ENCODE measurements around the gene OR6K2. TPM values are rescaled to one million over a fixed set of nuclear protein-coding genes. Genes with fewer than 3 reads are reported as not detected.

OR6K2 gene
- total RNA-seq, 1 donor = not detected

- peak in 2 of 3 donors; percentile 54 to 74 for DNase-seq (ENCODE audit: low read depth in 2 of 3, low spot score in 2 of 3)
Observed at GRCh38 chr1:158686111-158687009, 14.1 kb downstream of the OR6K2 start, which contains the start of gene SPTA1. TSS of gene SPTA1 (minus strand) at chr1:158686715. CDS start at chr1:158686517, 198 bp downstream.

GRCh38 chr1:158685085-158685484 is 15.4 kb downstream of the OR6K2 start:
- DNase-seq (ENCODE audit: low read depth in 2 of 3, low spot score in 2 of 3) = no peak

GRCh38 chr1:158681606-158682005 is 18.8 kb downstream of the OR6K2 start:
- no peak for DNase-seq (ENCODE audit: low read depth in 2 of 3, low spot score in 2 of 3)

GRCh38 chr1:158679289-158679688 is 21.2 kb downstream of the OR6K2 start:
- DNase-seq (ENCODE audit: low read depth in 2 of 3, low spot score in 2 of 3) = no peak

GRCh38 chr1:158675563-158676323 is 24.7 kb downstream of the OR6K2 start:
- DNase-seq (ENCODE audit: low read depth in 2 of 3, low spot score in 2 of 3) = peak in 1 of 3 donors; percentile 49

- no peak for DNase-seq (ENCODE audit: low read depth in 2 of 3, low spot score in 2 of 3)
Observed at GRCh38 chr1:158674302-158674701, 26.1 kb downstream of the OR6K2 start.

GRCh38 chr1:158666037-158666436 is 34.4 kb downstream of the OR6K2 start:
- DNase-seq (ENCODE audit: low read depth in 2 of 3, low spot score in 2 of 3) = no peak

GRCh38 chr1:158654571-158654970 is 45.9 kb downstream of the OR6K2 start:
- peak in 2 of 3 donors; percentile 68 to 76 for DNase-seq (ENCODE audit: low read depth in 2 of 3, low spot score in 2 of 3)

- DNase-seq (ENCODE audit: low read depth in 2 of 3, low spot score in 2 of 3) = peak in 1 of 3 donors; percentile 52
Observed at GRCh38 chr1:158654086-158654485, 46.4 kb downstream of the OR6K2 start.

GRCh38 chr1:158652721-158653334 is 47.6 kb downstream of the OR6K2 start:
- DNase-seq (ENCODE audit: low read depth in 2 of 3, low spot score in 2 of 3) = no peak

Other genes with a start within 250 kb of the OR6K2 start
- gene OR10K1, start 238.8 kb downstream of the OR6K2 start, total RNA-seq = not detected
- not detected for gene OR10R2, start 228.4 kb downstream of the OR6K2 start, total RNA-seq
- under 0.01 TPM for gene OR6Y1, start 146.2 kb downstream of the OR6K2 start, total RNA-seq
- gene OR6P1, start 130.1 kb downstream of the OR6K2 start, total RNA-seq = not detected
- not detected for gene OR10X1, start 120.8 kb downstream of the OR6K2 start, total RNA-seq
- gene OR10Z1, start 95.4 kb downstream of the OR6K2 start, total RNA-seq = under 0.01 TPM
- 10.2 TPM for gene SPTA1, start 13.9 kb downstream of the OR6K2 start, total RNA-seq
- not detected for gene OR6K3, start 20.1 kb upstream of the OR6K2 start, total RNA-seq
- not detected for gene OR6K6, start 54.1 kb upstream of the OR6K2 start, total RNA-seq
- not detected for gene OR6N1, start 71.5 kb upstream of the OR6K2 start, total RNA-seq
- not detected for gene OR6N2, start 80.6 kb upstream of the OR6K2 start, total RNA-seq
- 1.1 TPM for gene MNDA, start 130.7 kb upstream of the OR6K2 start, total RNA-seq
- gene PYHIN1, start 230.9 kb upstream of the OR6K2 start, total RNA-seq = under 0.01 TPM

Measured in hematopoietic multipotent progenitor cell (in vitro differentiated cells).